ENCODE results near the gene MTERF4.

MTERF4 gene

GRCh38 chr2:241050624-241051577, 51.2 kb downstream of the MTERF4 start:
- no peak overlapping the region for H3K27ac ChIP-seq (replicated peaks)

GRCh38 chr2:241049739-241050623, 52.1 kb downstream of the MTERF4 start:
- DNase-seq (ENCODE audit: low read depth in 1 of 2, low spot score in 1 of 2) = no peak
- Histone ChIP-seq H3K4me3 (replicated peaks; ENCODE audit: insufficient read depth, low read length) (no peak overlapping the region), H3K27ac (replicated peaks) (no peak overlapping the region), H3K27me3 (ENCODE audit: insufficient read depth, poor library complexity, severe bottlenecking) (no peaks in the 10 kb centered on the region)
- TF ChIP-seq POLR2AphosphoS5 (IDR thresholded peaks at IDR 0.05; ENCODE audit: low read depth) (no peak), REST (IDR thresholded peaks at IDR 0.05; ENCODE audit: insufficient replicate concordance, low read depth) (peak; percentile 92), CTCF (IDR thresholded peaks at IDR 0.05; ENCODE audit: insufficient read depth, low read length) (no peak), GABPA (IDR thresholded peaks at IDR 0.05; ENCODE audit: low read depth) (no peak), SPI1 (IDR thresholded peaks at IDR 0.05; ENCODE audit: borderline replicate concordance, low read depth) (no peak)

More at GRCh38 chr2:241050624-241051577, 51.2 kb downstream of the MTERF4 start:
- no peak for TF ChIP-seq SPI1 (IDR thresholded peaks at IDR 0.05; ENCODE audit: borderline replicate concordance, low read depth)
- TF ChIP-seq REST (IDR thresholded peaks at IDR 0.05; ENCODE audit: insufficient replicate concordance, low read depth) = no peak
- no peak for TF ChIP-seq POLR2AphosphoS5 (IDR thresholded peaks at IDR 0.05; ENCODE audit: low read depth)
- no peak for TF ChIP-seq GABPA (IDR thresholded peaks at IDR 0.05; ENCODE audit: low read depth)
- no peak for TF ChIP-seq CTCF (IDR thresholded peaks at IDR 0.05; ENCODE audit: insufficient read depth, low read length)
- no peaks in the 10 kb centered on the region for H3K27me3 ChIP-seq (ENCODE audit: insufficient read depth, poor library complexity, severe bottlenecking)
- no peak overlapping the region for H3K4me3 ChIP-seq (replicated peaks; ENCODE audit: insufficient read depth, low read length)
- no peak for DNase-seq (ENCODE audit: low read depth in 1 of 2, low spot score in 1 of 2)

GRCh38 chr2:241048949-241049343, 53.1 kb downstream of the MTERF4 start:
- no peaks in the 10 kb centered on the region for H3K27me3 ChIP-seq (ENCODE audit: insufficient read depth, poor library complexity, severe bottlenecking)
- no peak overlapping the region for H3K27ac ChIP-seq (replicated peaks)
- no peak for TF ChIP-seq GABPA (IDR thresholded peaks at IDR 0.05; ENCODE audit: low read depth)
- no peak for TF ChIP-seq SPI1 (IDR thresholded peaks at IDR 0.05; ENCODE audit: borderline replicate concordance, low read depth)
- no peak for TF ChIP-seq REST (IDR thresholded peaks at IDR 0.05; ENCODE audit: insufficient replicate concordance, low read depth)
- no peak for TF ChIP-seq POLR2AphosphoS5 (IDR thresholded peaks at IDR 0.05; ENCODE audit: low read depth)
- TF ChIP-seq CTCF (IDR thresholded peaks at IDR 0.05; ENCODE audit: insufficient read depth, low read length) = no peak
- DNase-seq (ENCODE audit: low read depth in 1 of 2, low spot score in 1 of 2) = no peak
- H3K4me3 ChIP-seq (replicated peaks; ENCODE audit: insufficient read depth, low read length) = no peak overlapping the region

Data from HL-60 (cell line).